NCI-H128 (cell line): ENCODE data around the gene LINGO4.
A peak's percentile ranks its signal among the peaks of the same experiment; 100 is the strongest.

Experiments
- DNase-seq: peaks from one replicate; lab custom pipeline; 2025; ENCODE audit not compliant: unreplicated experiment; lab: John Stamatoyannopoulos, UW

The LINGO4 gene

GRCh38 chr1:151805066-151805820, at the start of gene LINGO4:
Gene LINGO4, minus strand, starts transcription at chr1:151805419. Its CDS starts 2,715 bp downstream, at chr1:151802704.
- no peak for DNase-seq

GRCh38 chr1:151854658-151855057, 49.4 kb upstream of the LINGO4 start:
- DNase-seq: no peak

- DNase-seq: no peak
These were observed 48.3 kb upstream of the LINGO4 start, which contains the start of gene THEM5 for GRCh38 chr1:151853411-151853943. Gene THEM5, minus strand, starts transcription at chr1:151853712. Its CDS starts 147 bp downstream, at chr1:151853565.

- DNase-seq: no peak
These were observed 47.5 kb upstream of the LINGO4 start for GRCh38 chr1:151852733-151853132.

GRCh38 chr1:151851886-151852285, 46.7 kb upstream of the LINGO4 start:
- DNase-seq: no peak

GRCh38 chr1:151849871-151850270, 44.7 kb upstream of the LINGO4 start:
- DNase-seq: no peak

GRCh38 chr1:151849126-151849525, 43.9 kb upstream of the LINGO4 start:
- DNase-seq: no peak

- DNase-seq: no peak
These were observed 42.8 kb upstream of the LINGO4 start for GRCh38 chr1:151847867-151848596.

- DNase-seq: no peak
These were observed 41.5 kb upstream of the LINGO4 start for GRCh38 chr1:151846686-151847237.

- DNase-seq: no peak
These were observed 40.9 kb upstream of the LINGO4 start for GRCh38 chr1:151846062-151846568.

GRCh38 chr1:151843398-151843797, 38.2 kb upstream of the LINGO4 start:
- no peak for DNase-seq

- no peak for DNase-seq
These were observed 35.9 kb upstream of the LINGO4 start for GRCh38 chr1:151841141-151841540.

GRCh38 chr1:151840421-151840820, 35.2 kb upstream of the LINGO4 start:
- no peak for DNase-seq

- peak; percentile 65 for DNase-seq
These were observed 34.5 kb upstream of the LINGO4 start, which contains the start of gene C2CD4D for GRCh38 chr1:151839457-151840403. Gene C2CD4D, minus strand, starts transcription at chr1:151839820. Its CDS starts 831 bp downstream, at chr1:151838989.

GRCh38 chr1:151839082-151839412, 33.8 kb upstream of the LINGO4 start:
- DNase-seq: no peak

- no peak for DNase-seq
These were observed 33.2 kb upstream of the LINGO4 start for GRCh38 chr1:151838222-151839081.

- no peak for DNase-seq
These were observed 32.6 kb upstream of the LINGO4 start for GRCh38 chr1:151837884-151838221.

- DNase-seq: no peak
These were observed 32.0 kb upstream of the LINGO4 start for GRCh38 chr1:151837197-151837596.

- no peak for DNase-seq
These were observed 30.4 kb upstream of the LINGO4 start for GRCh38 chr1:151835596-151835995.

- DNase-seq: no peak
These were observed 29.0 kb upstream of the LINGO4 start for GRCh38 chr1:151834239-151834638.
